Measurements from ENCODE around the gene CDKN2AIP. TPM values are rescaled to one million over a fixed set of nuclear protein-coding genes. Genes with fewer than 3 reads are reported as not detected.

The CDKN2AIP gene
- total and polyA plus RNA-seq, 4 donors, result 9.1 to 19.6 (median 11.4) TPM

DNA sequence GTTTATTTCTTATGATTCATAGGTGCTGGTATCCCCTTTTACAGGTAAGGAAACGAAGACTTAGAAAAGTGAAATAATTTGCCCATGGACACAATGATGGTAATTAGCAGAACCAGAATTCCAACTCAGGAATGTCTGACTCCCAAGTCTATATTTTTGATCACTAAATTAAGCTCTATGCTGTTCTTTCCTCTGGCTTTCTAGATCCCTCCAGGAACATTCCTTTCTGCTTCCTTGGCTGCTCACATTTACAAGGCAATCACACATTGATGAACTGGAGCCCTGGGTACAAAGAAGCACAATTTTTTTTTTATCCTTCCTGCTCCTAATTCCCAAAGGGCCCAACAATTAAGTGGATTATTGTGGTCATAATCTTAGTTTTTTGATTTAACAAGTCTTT, 7.0 kb upstream of the CDKN2AIP start:
- Histone ChIP-seq H3K4me1 (ENCODE audit: control insufficient read depth in 5 of 5, insufficient read depth in 5 of 5, low read length in 5 of 5) (no peaks in the 10 kb centered on the region), H3K4me3 (no peak overlapping the region), H3K27me3 (ENCODE audit: control insufficient read depth in 3 of 3, insufficient read depth in 3 of 3, low read length in 2 of 3) (no peaks in the 10 kb centered on the region), H3K36me3 (ENCODE audit: control insufficient read depth in 4 of 4, insufficient read depth in 4 of 4, low read length in 4 of 4) (no peaks in the 10 kb centered on the region), H3K27ac (ENCODE audit: low read depth in 1 of 2, low read length in 1 of 2) (no peak overlapping the region), H3K9ac (ENCODE audit: insufficient read depth in 1 of 2, low read length in 2 of 2) (no peak overlapping the region), H3K9me3 (ENCODE audit: control insufficient read depth in 4 of 4, insufficient read depth in 3 of 4, low read length in 3 of 4) (no peaks in the 10 kb centered on the region)
- ATAC-seq (ENCODE audit: insufficient read depth, low FRiP score) (no peak), DNase-seq (no peak)
- TF ChIP-seq, protein P1, sequence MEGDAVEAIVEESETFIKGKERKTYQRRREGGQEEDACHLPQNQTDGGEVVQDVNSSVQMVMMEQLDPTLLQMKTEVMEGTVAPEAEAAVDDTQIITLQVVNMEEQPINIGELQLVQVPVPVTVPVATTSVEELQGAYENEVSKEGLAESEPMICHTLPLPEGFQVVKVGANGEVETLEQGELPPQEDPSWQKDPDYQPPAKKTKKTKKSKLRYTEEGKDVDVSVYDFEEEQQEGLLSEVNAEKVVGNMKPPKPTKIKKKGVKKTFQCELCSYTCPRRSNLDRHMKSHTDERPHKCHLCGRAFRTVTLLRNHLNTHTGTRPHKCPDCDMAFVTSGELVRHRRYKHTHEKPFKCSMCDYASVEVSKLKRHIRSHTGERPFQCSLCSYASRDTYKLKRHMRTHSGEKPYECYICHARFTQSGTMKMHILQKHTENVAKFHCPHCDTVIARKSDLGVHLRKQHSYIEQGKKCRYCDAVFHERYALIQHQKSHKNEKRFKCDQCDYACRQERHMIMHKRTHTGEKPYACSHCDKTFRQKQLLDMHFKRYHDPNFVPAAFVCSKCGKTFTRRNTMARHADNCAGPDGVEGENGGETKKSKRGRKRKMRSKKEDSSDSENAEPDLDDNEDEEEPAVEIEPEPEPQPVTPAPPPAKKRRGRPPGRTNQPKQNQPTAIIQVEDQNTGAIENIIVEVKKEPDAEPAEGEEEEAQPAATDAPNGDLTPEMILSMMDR (IDR thresholded peaks at IDR 0.05; ENCODE audit: control extremely low read depth, extremely low read depth), result no peak
- WGBS, 2 donors, result 95 to 100% methylated on average over 1 of the region's 1 CpG

GRCh38 chr4:183438458-183439113, 5.8 kb upstream of the CDKN2AIP start:
- Histone ChIP-seq H3K9me3 (ENCODE audit: control insufficient read depth in 4 of 4, insufficient read depth in 3 of 4, low read length in 3 of 4) (no peaks in the 10 kb centered on the region), H3K4me1 (ENCODE audit: control insufficient read depth in 5 of 5, insufficient read depth in 5 of 5, low read length in 5 of 5) (peaks cover 0 to 7% (median 0%) of the 10 kb centered on the region in 5 donors), H3K9ac (ENCODE audit: insufficient read depth in 1 of 2, low read length in 2 of 2) (no peak overlapping the region), H3K36me3 (ENCODE audit: control insufficient read depth in 4 of 4, insufficient read depth in 4 of 4, low read length in 4 of 4) (no peaks in the 10 kb centered on the region), H3K27me3 (ENCODE audit: control insufficient read depth in 3 of 3, insufficient read depth in 3 of 3, low read length in 2 of 3) (no peaks in the 10 kb centered on the region), H3K27ac (ENCODE audit: low read depth in 1 of 2, low read length in 1 of 2) (no peak overlapping the region), H3K4me3 (no peak overlapping the region)
- TF ChIP-seq, protein P1 (IDR thresholded peaks at IDR 0.05; ENCODE audit: control extremely low read depth, extremely low read depth), result no peak
- ATAC-seq (ENCODE audit: insufficient read depth, low FRiP score) (peak; percentile 64), DNase-seq (no peak)
- 65 to 78% methylated on average over 7 of the region's 7 CpGs for WGBS, 2 donors

- 64 to 88% methylated on average over 1 of the region's 1 CpG for WGBS, 2 donors
Measured at GRCh38 chr4:183441276-183441675, 3.2 kb upstream of the CDKN2AIP start.

More at GRCh38 chr4:183441276-183441675, 3.2 kb upstream of the CDKN2AIP start:
- DNase-seq, result peak in 2 of 3 donors; percentile 36 to 39
- TF ChIP-seq, protein P1 (IDR thresholded peaks at IDR 0.05; ENCODE audit: control extremely low read depth, extremely low read depth), result no peak
- H3K36me3 ChIP-seq (ENCODE audit: control insufficient read depth in 4 of 4, insufficient read depth in 4 of 4, low read length in 4 of 4), result peaks cover 2 to 9% (median 4%) of the 10 kb centered on the region in 4 donors
- H3K27me3 ChIP-seq (ENCODE audit: control insufficient read depth in 3 of 3, insufficient read depth in 3 of 3, low read length in 2 of 3), result no peaks in the 10 kb centered on the region
- peaks cover 0 to 16% (median 3%) of the 10 kb centered on the region in 5 donors for H3K4me1 ChIP-seq (ENCODE audit: control insufficient read depth in 5 of 5, insufficient read depth in 5 of 5, low read length in 5 of 5)
- H3K9ac ChIP-seq (ENCODE audit: insufficient read depth in 1 of 2, low read length in 2 of 2), result no peak overlapping the region
- no peaks in the 10 kb centered on the region for H3K9me3 ChIP-seq (ENCODE audit: control insufficient read depth in 4 of 4, insufficient read depth in 3 of 4, low read length in 3 of 4)
- no peak for ATAC-seq (ENCODE audit: insufficient read depth, low FRiP score)
- no peak overlapping the region for H3K27ac ChIP-seq (ENCODE audit: low read depth in 1 of 2, low read length in 1 of 2)
- H3K4me3 ChIP-seq, result no peak overlapping the region

Data from lung (tissue), 12 donors.